ENCODE data around the gene ZNF750.
"Not testable (repeated sequence)": the region's sequence is repeated elsewhere in the genome, so short reads cannot be mapped to it uniquely, and the experiment has no call there.

The ZNF750 gene

GRCh38 chr17:82798752-82799151, 41.1 kb downstream of the ZNF750 start:
- FAIRE-seq = no peak

GRCh38 chr17:82797061-82797460, 42.8 kb downstream of the ZNF750 start:
- DNase-seq (ENCODE audit: insufficient read length, low spot score) (no peak), FAIRE-seq (no peak)

More at GRCh38 chr17:82798752-82799151, 41.1 kb downstream of the ZNF750 start:
- DNase-seq (ENCODE audit: insufficient read length, low spot score) = no peak

GRCh38 chr17:82795615-82796014, 44.2 kb downstream of the ZNF750 start:
- no peak for FAIRE-seq
- no peak for DNase-seq (ENCODE audit: insufficient read length, low spot score)

GRCh38 chr17:82794781-82795482, 44.9 kb downstream of the ZNF750 start:
- FAIRE-seq = no peak

DNA sequence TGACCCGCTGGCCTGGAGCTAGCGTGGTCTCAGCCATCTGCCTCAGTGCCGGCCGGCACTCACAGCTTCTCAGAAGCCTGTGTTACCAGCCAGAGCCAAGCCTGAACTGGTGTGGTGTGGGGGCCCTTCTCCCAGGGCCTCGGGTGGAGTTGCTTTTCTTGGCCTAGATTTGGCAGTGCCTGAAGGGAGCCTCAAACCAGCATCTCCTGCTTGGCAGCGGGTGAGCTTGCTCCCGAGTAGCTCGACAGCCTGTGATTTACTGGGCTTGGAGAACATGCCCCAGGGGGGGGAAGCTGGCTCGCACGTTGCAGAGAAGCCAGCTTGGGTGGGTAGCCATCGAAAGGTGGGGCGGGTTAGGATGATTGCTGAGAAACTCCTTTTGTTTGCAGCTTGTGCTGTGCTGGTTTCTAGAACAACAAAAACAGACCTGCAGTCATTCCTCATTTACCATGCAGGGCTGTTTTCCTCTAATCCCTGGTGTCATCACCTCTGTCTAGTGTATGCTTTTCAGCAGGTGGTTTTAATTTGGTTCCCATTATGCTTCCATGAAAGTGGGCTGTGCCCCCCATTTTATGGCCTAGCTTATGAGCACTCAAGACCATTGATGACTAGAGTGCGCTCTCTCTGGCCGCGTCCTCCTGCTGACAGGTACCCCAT, 45.7 kb downstream of the ZNF750 start:
- DNase-seq (ENCODE audit: insufficient read length, low spot score) (no peak), FAIRE-seq (no peak)

More at GRCh38 chr17:82794781-82795482, 44.9 kb downstream of the ZNF750 start:
- no peak for DNase-seq (ENCODE audit: insufficient read length, low spot score)

DNA sequence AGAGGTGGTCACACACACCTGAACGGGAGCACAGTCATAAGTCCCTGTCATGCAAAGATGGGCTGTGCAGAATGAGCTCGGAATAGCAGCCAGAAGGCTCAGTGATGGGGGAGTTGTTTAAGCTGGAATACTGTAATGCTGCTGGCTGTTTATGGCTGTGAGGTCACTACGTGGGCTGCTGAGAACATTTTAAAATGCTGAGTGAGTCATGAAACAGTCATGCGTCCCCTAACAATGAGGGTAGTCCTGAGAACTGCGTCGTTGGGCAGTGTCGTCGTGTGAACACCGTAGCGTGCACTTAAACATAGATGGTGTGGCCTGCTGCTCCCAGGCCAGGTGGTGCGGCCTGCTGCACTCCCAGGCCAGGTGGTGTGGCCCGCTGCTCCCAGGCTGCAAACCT, 48.3 kb downstream of the ZNF750 start:
- no peak for DNase-seq (ENCODE audit: insufficient read length, low spot score)
- FAIRE-seq = no peak

- no peak for DNase-seq (ENCODE audit: insufficient read length, low spot score)
- FAIRE-seq = no peak
These were observed 49.4 kb downstream of the ZNF750 start for GRCh38 chr17:82790391-82790790.

DNA sequence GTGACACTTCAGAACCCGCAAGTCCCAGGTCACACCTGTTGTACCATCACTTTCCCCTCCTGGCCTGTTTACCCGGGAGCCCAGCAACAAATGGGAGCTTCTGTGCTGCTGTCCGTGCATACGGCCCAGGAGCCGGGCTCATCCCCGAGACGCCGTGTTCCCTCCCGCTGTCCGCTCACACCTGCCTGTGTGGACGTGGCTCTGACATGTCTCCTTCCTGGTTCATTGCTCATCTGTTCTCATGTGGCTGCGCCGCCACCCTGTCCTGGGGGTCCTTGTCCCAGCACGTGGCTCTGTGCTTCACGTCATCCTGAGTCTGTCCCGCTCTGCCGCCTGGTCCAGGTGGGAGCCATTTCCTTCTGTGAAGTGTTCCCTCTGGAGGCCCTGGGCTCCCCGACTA, 50.0 kb downstream of the ZNF750 start:
- DNase-seq (ENCODE audit: insufficient read length, low spot score) = no peak
- no peak for FAIRE-seq

DNA sequence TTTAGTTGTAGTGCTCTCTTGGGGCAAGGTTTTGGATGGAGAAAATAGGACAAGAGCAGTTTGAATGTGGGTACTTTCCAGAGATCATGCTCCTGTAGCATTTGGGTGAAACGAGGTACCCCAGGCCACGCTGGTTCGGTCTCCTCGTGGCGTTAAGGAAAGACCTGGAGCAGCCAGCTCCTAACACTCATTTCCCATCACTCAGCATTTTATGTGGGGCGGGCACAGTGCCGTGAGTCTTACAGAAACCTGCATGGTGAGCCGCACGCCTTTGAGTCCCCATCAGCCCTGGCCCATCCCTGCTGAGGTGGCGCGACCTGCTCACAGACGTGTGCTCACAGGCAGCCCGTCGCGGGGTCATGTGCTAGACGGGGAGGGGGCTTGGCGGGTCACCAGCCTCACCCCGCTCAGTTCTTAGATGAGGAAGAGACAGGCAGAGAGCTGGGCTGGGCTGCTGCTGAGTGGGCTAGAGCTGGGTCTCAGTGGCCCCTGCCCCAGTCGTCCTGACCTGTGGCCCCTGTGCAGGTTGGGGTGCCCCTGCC, 50.7 kb downstream of the ZNF750 start:
- FAIRE-seq (no peak), DNase-seq (ENCODE audit: insufficient read length, low spot score) (no peak)

GRCh38 chr17:82788206-82789001, 51.4 kb downstream of the ZNF750 start:
- FAIRE-seq (no peak), DNase-seq (ENCODE audit: insufficient read length, low spot score) (no peak)

GRCh38 chr17:82787081-82787848, 52.6 kb downstream of the ZNF750 start:
- FAIRE-seq (no peak), DNase-seq (ENCODE audit: insufficient read length, low spot score) (no peak)

DNA sequence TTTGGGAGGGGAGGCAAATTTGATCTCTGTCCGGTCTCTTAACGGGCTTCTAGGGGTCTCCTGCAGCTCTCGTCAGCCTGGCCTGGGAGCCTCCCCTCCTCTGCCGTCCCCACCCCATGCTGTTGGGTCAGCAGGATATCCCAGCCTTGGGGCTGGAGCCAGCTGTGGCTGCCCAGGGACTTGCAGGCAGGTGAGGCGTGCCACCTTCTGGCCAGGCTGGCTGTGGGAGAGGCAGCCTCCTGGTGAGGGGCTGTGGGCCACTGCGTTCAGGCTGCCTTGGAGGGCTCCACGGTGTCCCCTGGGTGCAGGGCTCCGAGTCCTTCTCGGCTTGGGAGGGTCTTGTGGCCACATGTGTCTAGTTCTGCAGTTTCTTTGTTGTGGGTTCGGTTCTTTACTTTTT, 53.4 kb downstream of the ZNF750 start:
- DNase-seq (ENCODE audit: insufficient read length, low spot score) (no peak), FAIRE-seq (no peak)

DNA sequence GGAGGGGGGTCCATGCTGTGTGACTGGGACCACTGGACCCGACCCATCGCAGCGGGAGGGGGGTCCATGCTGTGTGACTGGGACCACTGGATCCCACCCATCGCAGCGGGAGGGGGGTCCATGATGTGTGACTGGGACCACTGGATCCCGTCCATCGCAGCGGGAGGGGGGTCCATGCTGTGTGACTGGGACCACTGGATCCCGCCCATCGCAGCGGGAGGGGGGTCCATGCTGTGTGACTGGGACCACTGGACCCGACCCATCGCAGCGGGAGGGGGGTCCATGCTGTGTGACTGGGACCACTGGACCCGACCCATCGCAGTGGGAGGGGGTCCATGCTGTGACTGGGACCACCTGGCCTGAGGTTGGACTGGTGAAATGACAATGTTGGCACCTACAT, 54.2 kb downstream of the ZNF750 start:
- DNase-seq (ENCODE audit: insufficient read length, low spot score); FAIRE-seq: not testable (repeated sequence)

GRCh38 chr17:82783498-82783897, 56.3 kb downstream of the ZNF750 start:
- DNase-seq (ENCODE audit: insufficient read length, low spot score) (no peak), FAIRE-seq (no peak)

GRCh38 chr17:82782657-82783207, 57.1 kb downstream of the ZNF750 start:
- no peak for FAIRE-seq

DNA sequence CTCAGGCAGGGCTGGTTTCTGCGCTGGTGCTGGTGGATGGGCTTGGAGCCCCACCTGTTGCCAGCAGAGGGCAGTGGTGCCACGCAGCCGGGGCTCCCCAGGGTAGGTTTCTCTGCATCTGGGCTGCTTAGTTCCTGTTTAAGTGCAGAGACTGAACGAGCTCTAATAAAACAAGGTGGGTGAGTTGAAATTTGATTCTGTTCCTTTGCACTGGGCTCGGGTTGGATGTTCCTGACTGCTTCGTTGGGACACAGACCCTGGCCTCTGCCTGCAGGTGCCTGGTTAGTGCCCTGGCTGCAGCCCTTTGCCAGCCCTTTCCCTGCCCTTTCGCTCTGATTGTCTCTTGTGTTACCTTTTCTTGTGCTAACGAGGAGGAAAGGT, 57.9 kb downstream of the ZNF750 start:
- FAIRE-seq = peak; percentile 93
- peak; percentile 98 for DNase-seq (ENCODE audit: insufficient read length, low spot score)

More at GRCh38 chr17:82782657-82783207, 57.1 kb downstream of the ZNF750 start:
- no peak for DNase-seq (ENCODE audit: insufficient read length, low spot score)

- no peak for FAIRE-seq
- DNase-seq (ENCODE audit: insufficient read length, low spot score) = no peak
These were observed 58.6 kb downstream of the ZNF750 start for GRCh38 chr17:82780971-82781893.

DNA sequence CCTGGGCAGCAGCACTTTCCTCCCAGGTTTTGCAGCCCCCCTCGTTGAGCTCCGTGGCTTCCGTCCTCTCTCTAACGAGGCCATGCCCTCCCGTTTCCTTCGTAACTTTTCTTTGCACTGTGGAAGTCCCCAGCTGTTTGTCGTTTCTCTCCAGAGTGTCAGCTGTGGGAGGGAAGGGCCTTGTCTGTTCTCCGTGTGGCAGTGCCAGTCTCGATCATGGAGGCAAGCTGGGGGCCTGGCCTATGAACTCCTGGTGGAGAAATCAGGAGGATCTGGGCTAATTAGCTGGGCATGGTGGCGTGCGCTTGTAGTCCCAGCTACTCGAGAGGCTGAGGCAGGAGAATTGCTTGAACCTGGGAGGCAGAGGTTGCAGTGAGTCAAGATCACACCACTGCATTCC, 59.6 kb downstream of the ZNF750 start:
- DNase-seq (ENCODE audit: insufficient read length, low spot score) (no peak), FAIRE-seq (no peak)

GRCh38 chr17:82779541-82779940, 60.3 kb downstream of the ZNF750 start:
- DNase-seq (ENCODE audit: insufficient read length, low spot score) = no peak
- FAIRE-seq = no peak

All from GM19239 (cell line).